WI38 (cell line): ENCODE results near the gene OSER1.

Source experiments
- H3K4me3 ChIP-seq: 2 replicates; pipeline ENCODE4 v1.5.1; 2011; ENCODE audit warnings: low read depth, mild to moderate bottlenecking, control low read depth, low read length
- CTCF ChIP-seq: IDR thresholded peaks from 2 replicates; pipeline ENCODE4 v1.5.1; 2012; ENCODE audit warnings: low read depth, mild to moderate bottlenecking, control low read depth, low read length

OSER1 gene

GRCh38 chr20:44172572-44172950 lies 38.0 kb downstream of the OSER1 start:
- no peak overlapping the region for H3K4me3 ChIP-seq
- no peak for TF ChIP-seq CTCF

- no peak overlapping the region for H3K4me3 ChIP-seq
- TF ChIP-seq CTCF: no peak
Measured at GRCh38 chr20:44171775-44172571, 38.6 kb downstream of the OSER1 start.

GRCh38 chr20:44170816-44171410 lies 39.7 kb downstream of the OSER1 start:
- no peak overlapping the region for H3K4me3 ChIP-seq
- no peak for TF ChIP-seq CTCF

GRCh38 chr20:44167736-44168135 lies 42.8 kb downstream of the OSER1 start:
- no peak for TF ChIP-seq CTCF
- H3K4me3 ChIP-seq: no peak overlapping the region

- TF ChIP-seq CTCF: no peak
Measured at GRCh38 chr20:44166477-44166876, 44.1 kb downstream of the OSER1 start.

GRCh38 chr20:44166008-44166407 lies 44.6 kb downstream of the OSER1 start:
- TF ChIP-seq CTCF: no peak
- peak overlapping the region; percentile 32 for H3K4me3 ChIP-seq

More at GRCh38 chr20:44166477-44166876, 44.1 kb downstream of the OSER1 start:
- peak overlapping the region; percentile 32 for H3K4me3 ChIP-seq

GRCh38 chr20:44160133-44160532 lies 50.4 kb downstream of the OSER1 start:
- H3K4me3 ChIP-seq: no peak overlapping the region
- no peak for TF ChIP-seq CTCF
